Left kidney (tissue), 2 donors: ENCODE measurements around the gene UTF1. TPM values are rescaled to one million over a fixed set of nuclear protein-coding genes. Genes with fewer than 3 reads are reported as not detected.

Experiments
- DNase-seq: peaks from one replicate; pipeline ENCODE4 v3.0.0-alpha.2; 2013
- polyA plus RNA-seq: library from polyadenylated mRNA; unstranded; fragments of 120-200 nt; gene quantifications from one replicate; pipeline ENCODE4 v1.2.1, GENCODE V29; 2013; ENCODE audit not compliant: insufficient read length

UTF1 gene
- polyA plus RNA-seq, 1 donor = not detected

DNA sequence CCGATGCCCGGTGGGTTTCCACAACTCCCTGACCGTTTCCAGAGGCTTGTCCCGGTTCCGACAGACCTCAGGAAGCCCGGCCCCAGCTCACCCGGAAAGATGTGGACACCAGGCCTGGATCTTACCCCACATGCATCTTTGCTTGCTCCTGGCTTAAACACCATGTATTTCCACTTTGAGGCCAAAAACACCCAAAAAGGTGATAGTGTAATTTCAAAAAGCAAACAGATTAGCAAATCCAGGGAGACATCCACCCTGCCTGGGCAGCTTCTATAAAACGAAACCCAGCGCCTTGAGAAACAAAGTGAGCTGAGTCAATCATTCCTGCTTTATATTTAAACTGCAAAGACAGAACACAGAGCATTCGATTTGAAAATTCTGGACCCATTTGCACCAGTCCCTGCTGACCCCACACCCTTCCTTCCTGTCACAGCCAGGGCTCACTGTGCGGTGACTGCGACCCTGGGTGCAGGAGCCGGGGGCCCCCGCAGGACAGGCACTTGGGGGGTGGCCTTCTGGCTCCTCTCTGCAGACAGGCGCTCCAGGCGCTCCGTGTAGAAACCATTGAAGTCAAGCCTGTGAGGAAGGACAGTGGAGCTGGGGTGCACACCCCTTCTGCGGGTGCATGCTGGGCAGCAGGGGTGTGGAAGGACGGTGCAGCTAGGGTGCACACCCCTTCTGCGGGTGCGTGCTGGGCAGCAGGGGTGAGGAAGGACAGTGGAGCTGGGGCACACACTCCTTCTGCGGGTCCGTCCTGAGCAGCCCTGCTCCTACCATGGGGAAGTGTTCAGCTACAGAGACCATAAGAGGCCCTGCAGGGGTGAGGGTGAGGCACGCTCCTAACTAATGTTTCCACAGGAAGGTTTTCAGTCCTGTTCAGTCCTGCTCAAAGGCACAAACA lies 49.6 kb downstream of the UTF1 start:
- DNase-seq = no peak

DNA sequence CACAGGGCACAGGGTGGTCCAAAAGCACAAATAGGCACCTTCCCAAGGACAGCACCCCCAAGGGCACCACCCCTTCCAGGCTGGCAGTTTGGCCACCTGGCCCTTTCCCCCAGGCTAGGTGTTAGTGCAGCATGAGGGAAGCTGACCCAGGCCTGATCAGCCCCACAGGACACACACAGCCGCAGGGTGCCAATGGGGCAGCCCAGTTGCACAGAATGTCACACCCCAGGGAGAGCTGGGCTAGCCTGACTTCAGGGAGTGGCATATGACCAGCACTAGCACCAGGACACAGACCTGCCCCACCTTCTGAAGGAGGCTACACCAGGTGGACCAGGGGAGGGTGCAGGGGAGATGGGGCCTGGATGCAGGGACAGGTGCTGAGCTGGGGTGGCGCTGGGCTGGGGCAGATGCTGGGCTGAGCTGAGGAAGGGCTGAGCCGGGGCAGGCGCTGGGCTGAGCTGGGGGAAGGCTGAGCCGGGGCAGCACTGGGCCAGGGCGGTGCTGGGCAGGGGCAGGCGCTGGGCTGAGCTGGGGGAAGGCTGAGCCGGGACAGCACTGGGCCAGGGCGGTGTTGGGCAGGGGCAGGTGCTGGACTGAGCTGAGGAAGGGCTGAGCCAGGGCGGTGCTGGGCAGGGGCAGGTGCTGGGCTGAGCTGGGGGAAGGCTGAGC lies 50.5 kb downstream of the UTF1 start:
- no peak for DNase-seq

DNA sequence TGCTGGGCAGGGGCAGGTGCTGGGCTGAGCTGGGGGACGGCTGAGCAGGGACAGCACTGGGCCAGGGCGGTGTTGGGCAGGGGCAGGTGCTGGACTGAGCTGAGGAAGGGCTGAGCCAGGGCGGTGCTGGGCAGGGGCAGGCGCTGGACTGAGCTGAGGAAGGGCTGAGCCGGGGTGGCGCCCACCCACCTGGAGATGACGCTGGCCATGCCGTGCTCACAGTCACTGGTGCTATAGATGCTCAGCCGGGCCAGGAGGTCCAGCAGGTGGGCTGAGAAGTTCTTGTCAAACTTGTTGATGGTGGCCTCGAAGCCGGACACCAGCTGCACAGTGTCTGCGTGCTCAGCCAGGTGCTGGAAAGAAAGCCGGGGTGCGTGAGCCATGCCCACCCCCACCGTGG lies 51.1 kb downstream of the UTF1 start:
- DNase-seq = no peak

Other genes with a start within 250 kb of the UTF1 start
- gene ADGRA1, start 142.3 kb upstream of the UTF1 start, polyA plus RNA-seq = 1.7 TPM
- gene KNDC1, start 70.0 kb upstream of the UTF1 start, polyA plus RNA-seq = 8.3 TPM
- gene VENTX, start 7.6 kb downstream of the UTF1 start, polyA plus RNA-seq = 0.18 TPM
- gene ADAM8, start 46.7 kb downstream of the UTF1 start, polyA plus RNA-seq = 2.4 TPM
- 63.9 TPM for gene TUBGCP2, start 78.7 kb downstream of the UTF1 start, polyA plus RNA-seq
- gene ZNF511, start 78.7 kb downstream of the UTF1 start, polyA plus RNA-seq = 30.7 TPM
- gene CALY, start 106.7 kb downstream of the UTF1 start, polyA plus RNA-seq = 0.12 TPM
- gene PRAP1, start 117.2 kb downstream of the UTF1 start, polyA plus RNA-seq = 3.1 TPM
- gene FUOM, start 127.8 kb downstream of the UTF1 start, polyA plus RNA-seq = 18.1 TPM
- gene ECHS1, start 143.1 kb downstream of the UTF1 start, polyA plus RNA-seq = 128 TPM
- gene PAOX, start 149.0 kb downstream of the UTF1 start, polyA plus RNA-seq = 6.3 TPM
- gene MTG1, start 163.9 kb downstream of the UTF1 start, polyA plus RNA-seq = 75.2 TPM
- gene SPRN, start 194.4 kb downstream of the UTF1 start, polyA plus RNA-seq = 4.5 TPM
- 3.8 TPM for gene SCART1, start 223.7 kb downstream of the UTF1 start, polyA plus RNA-seq